Erythroblast (primary cell): ENCODE measurements around the gene INTU.

ENCODE experiments used
- GATA1 ChIP-seq: IDR thresholded peaks from 2 replicates; pipeline ENCODE4 v1.6.1; 2011; ENCODE audit warnings: low read depth, mild to moderate bottlenecking, control low read depth, low read length, moderate library complexity
- POLR2A ChIP-seq: IDR thresholded peaks from 2 replicates; pipeline ENCODE4 v1.6.1; 2011; ENCODE audit warnings: mild to moderate bottlenecking, low read length

DNA sequence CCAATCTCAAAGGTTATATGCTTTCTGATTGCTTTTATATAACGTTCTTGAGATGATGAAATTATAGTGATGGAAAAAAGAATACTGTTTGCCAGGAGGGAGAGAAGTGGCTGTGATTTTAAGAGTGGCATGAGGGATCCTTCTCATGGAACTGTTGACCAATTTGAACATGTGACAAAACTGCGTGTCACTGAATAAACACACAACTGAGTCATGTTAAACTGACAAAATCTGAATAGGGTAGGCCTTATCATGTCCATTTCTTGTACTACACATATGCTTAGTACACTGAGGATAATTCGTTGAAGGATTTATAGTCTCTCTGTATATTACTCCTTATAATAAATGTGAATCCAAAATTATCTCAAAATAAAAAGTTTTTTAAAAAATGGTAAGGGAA lies 127.1 kb downstream of the INTU start:
- TF ChIP-seq POLR2A: no peak
- TF ChIP-seq GATA1: no peak
